Transverse colon (tissue), 4 donors: ENCODE results near the gene IBTK. TPM values are rescaled to one million over a fixed set of nuclear protein-coding genes. Genes with fewer than 3 reads are reported as not detected.

ENCODE experiments used
- DNase-seq: peaks from one replicate; pipeline ENCODE4 v3.0.0-alpha.2; 2019
- H3K27ac ChIP-seq, 4 donors: fragments of 200-600 bp; sonication (generic); 2 replicates each; pipeline ENCODE4 v1.5.1; 2016 to 2018; ENCODE audit warnings: inconsistent platforms in 4 of 4
- H3K27me3 ChIP-seq: fragments of 200-600 bp; sonication (generic); 2 replicates; pipeline ENCODE4 v1.5.1; 2017; ENCODE audit warnings: inconsistent platforms
- H3K36me3 ChIP-seq, 4 donors: fragments of 200-600 bp; sonication (generic); 2 replicates each; pipeline ENCODE4 v1.5.1; 2017 to 2019; ENCODE audit warnings: inconsistent platforms in 4 of 4
- H3K4me1 ChIP-seq, 4 donors: fragments of 200-600 bp; sonication (generic); 2 replicates each; pipeline ENCODE4 v1.5.1; 2017 to 2020; ENCODE audit warnings: inconsistent platforms in 4 of 4
- H3K4me3 ChIP-seq, 4 donors: fragments of 200-600 bp; sonication (generic); 1 replicate in 1 of 4; 2 replicates in 3 of 4; pipeline versions ENCODE4 v1.5.1 to v1.6.1; 2017 to 2019; ENCODE audit warnings: inconsistent platforms in 4 of 4
- H3K9me3 ChIP-seq, 2 donors: fragments of 200-600 bp; sonication (generic); 2 replicates each; pipeline ENCODE4 v1.5.1; 2017 to 2019; ENCODE audit warnings: inconsistent platforms in 2 of 2
- EP300 ChIP-seq: sonication (generic); formaldehyde crosslinking; IDR thresholded peaks from one replicate; pipeline ENCODE4 v1.6.1; 2017; ENCODE audit warnings: antibody characterized with exemption, low read depth
- POLR2A ChIP-seq: fragments of 450-650 bp; IDR thresholded peaks from one replicate; pipeline ENCODE4 v1.6.1; 2016; ENCODE audit warnings: antibody characterized with exemption, mild to moderate bottlenecking, moderate library complexity
- POLR2AphosphoS5 ChIP-seq, 3 donors: sonication (generic); formaldehyde crosslinking; IDR thresholded peaks; one replicate each; pipeline ENCODE4 v1.6.1; 2016; ENCODE audit warnings: antibody characterized with exemption in 3 of 3
- WGBS, 2 donors: methylation state at CpG; one replicate each; pipeline ENCODE4 v1.1.5; 2018; ENCODE audit warnings: low coverage in 1 of 2; 5-methylcytosine and 5-hydroxymethylcytosine counted together
- in situ Hi-C, 4 donors: fragments of 200-750 bp; cut with MboI; loops; one replicate each; pipeline versions ENCODE4 v1.15.0 to v1.15.1; 2017; ENCODE audit warnings: low sequenced_read_pairs in 3 of 4, low pct_ligation_motif_present in 1 of 4, low pct_unique_long_range_greater_than_20kb in 1 of 4
- intact Hi-C: fragments of 100-400 bp; cut with DNase I; formaldehyde crosslinking; loops from one replicate; pipeline ENCODE4 v1.15.1; 2023; ENCODE audit warnings: low total_unique reads
- total RNA-seq, 4 donors: library from RNA; depleted of rRNA; stranded (reverse); fragments of >200 nt; gene quantifications; one replicate each; pipeline ENCODE4 v1.1.0, GENCODE V29; 2016
- TF ChIP-seq, protein P1 (sequence below), 5 experiments: fragments of 200-600 bp in 3 of 5; fragments of 450-650 bp in 2 of 5; sonication (generic) in 3 of 5; IDR thresholded peaks; 1 replicate in 2 of 5; 2 replicates in 3 of 5; pipeline ENCODE4 v1.5.1; 2016 to 2017; ENCODE audit warnings: antibody characterized with exemption in 5 of 5, inconsistent platforms in 3 of 5, mild to moderate bottlenecking in 2 of 5, moderate library complexity in 1 of 5

The IBTK gene
- total RNA-seq, 4 donors from 2014 or later = 23.6 to 40.5 (median 34.4) TPM

DNA sequence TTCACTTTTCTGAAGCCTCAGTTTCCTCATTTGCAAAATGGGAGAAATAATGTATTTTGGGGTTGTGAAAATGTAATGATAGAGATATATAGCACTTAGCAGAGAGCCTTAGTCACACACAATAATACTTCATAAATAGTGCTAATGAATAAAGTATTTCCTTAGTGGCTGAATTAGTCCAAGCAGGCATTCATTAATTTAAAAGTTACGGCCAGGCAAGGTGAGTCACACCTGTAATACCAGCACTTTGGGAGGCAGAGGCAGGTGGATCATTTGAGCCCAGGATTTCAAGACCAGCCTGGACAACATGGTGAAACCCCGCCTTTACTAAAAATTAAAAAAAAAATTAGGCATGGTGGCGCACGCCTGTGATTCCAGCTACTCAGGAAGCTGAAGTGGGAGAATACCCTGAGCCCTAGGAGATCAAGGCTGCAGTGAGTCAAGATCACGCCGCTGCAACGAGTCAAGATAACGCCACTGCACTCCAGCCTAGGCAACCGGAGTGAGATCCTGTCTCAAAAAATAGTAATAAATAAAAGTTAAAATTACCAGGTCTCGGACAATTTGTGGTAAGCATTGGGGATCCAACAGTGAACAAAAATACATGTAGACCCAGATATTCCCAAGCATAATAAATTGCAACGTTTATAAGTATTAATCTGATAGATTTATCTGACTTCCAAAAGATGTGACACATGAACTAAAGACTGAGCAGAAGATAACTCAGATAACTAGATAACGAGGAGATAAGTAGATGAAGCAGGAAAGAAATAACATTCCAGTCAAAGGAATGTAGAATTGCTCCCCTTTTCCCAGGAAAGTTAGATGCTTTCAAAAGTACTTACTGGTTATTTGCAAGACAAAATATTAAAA is 2.1 kb upstream of the IBTK start:
- whole genome bisulfite sequencing, 2 donors = 88 to 92% methylated on average over 8 to 12 of the region's 12 CpGs
- in situ Hi-C loops (loop anchor here in 2 of 4 donors (25.0 kb wide), 2 partner anchors 938 to 963 kb away; partner anchors contain the start of genes PGM3 (in 1 of the 2) and RWDD2A (in 1 of the 2)), intact Hi-C loops (no loop called here)
- no peaks in the 10 kb centered on the region for H3K36me3 ChIP-seq
- H3K27me3 ChIP-seq = no peaks in the 10 kb centered on the region
- H3K4me1 ChIP-seq = peaks cover 15 to 29% (median 23%) of the 10 kb centered on the region in 4 donors
- TF ChIP-seq POLR2AphosphoS5 (IDR thresholded peaks at IDR 0.05) (no peak), POLR2A (no peak), EP300 (no peak)
- TF ChIP-seq, protein P1, sequence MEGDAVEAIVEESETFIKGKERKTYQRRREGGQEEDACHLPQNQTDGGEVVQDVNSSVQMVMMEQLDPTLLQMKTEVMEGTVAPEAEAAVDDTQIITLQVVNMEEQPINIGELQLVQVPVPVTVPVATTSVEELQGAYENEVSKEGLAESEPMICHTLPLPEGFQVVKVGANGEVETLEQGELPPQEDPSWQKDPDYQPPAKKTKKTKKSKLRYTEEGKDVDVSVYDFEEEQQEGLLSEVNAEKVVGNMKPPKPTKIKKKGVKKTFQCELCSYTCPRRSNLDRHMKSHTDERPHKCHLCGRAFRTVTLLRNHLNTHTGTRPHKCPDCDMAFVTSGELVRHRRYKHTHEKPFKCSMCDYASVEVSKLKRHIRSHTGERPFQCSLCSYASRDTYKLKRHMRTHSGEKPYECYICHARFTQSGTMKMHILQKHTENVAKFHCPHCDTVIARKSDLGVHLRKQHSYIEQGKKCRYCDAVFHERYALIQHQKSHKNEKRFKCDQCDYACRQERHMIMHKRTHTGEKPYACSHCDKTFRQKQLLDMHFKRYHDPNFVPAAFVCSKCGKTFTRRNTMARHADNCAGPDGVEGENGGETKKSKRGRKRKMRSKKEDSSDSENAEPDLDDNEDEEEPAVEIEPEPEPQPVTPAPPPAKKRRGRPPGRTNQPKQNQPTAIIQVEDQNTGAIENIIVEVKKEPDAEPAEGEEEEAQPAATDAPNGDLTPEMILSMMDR (IDR thresholded peaks at IDR 0.05) = no peak
- DNase-seq = no peak
- H3K9me3 ChIP-seq = no peaks in the 10 kb centered on the region
- H3K4me3 ChIP-seq = peak overlapping the region in 1 of 4 donors; percentile 75
- peak overlapping the region in 3 of 4 donors; percentile 94 to 96 (median 94) for H3K27ac ChIP-seq

DNA sequence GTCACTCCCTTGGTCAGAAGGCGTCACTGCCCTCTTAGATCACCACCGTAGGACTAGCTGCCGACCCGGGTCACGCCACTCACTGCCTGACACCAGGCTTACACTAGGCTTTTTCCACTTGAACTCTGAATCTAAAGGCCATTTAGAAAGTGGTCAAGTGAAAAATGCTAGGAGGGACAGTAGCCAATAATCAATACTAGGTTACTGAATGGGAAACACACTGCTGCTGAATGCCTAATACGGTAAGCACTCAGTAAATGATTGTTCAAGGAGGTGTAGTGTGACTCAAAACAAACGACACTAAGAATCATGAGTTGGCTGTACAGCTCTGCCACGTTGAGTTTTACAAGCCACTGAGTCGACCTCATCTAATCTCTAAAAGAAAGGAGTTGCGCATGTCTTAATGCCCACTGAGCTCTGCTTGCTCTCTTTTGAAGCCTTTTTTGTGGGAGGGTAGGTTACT is 760 bp upstream of the IBTK start:
- H3K9me3 ChIP-seq = no peaks in the 10 kb centered on the region
- TF ChIP-seq POLR2A (peak; percentile 32), POLR2AphosphoS5 (IDR thresholded peaks at IDR 0.05) (peak in 2 of 3 donors; percentile 28 to 48)
- TF ChIP-seq, protein P1 (IDR thresholded peaks at IDR 0.05) = no peak
- intact Hi-C loops (no loop called here), in situ Hi-C loops (loop anchor here in 2 of 4 donors (25.0 kb wide), 2 partner anchors 939 to 964 kb away; partner anchors contain the start of genes PGM3 (in 1 of the 2) and RWDD2A (in 1 of the 2))
- peak overlapping the region; percentile 94 to 97 (median 95) for H3K27ac ChIP-seq
- peaks cover 15 to 40% (median 23%) of the 10 kb centered on the region in 4 donors for H3K4me1 ChIP-seq
- peak overlapping the region; percentile 75 to 86 (median 80) for H3K4me3 ChIP-seq
- WGBS, 2 donors = 33 to 43% methylated on average over 5 to 10 of the region's 10 CpGs
- no peaks in the 10 kb centered on the region for H3K27me3 ChIP-seq
- peak; percentile 21 for DNase-seq
- H3K36me3 ChIP-seq = no peaks in the 10 kb centered on the region

DNA sequence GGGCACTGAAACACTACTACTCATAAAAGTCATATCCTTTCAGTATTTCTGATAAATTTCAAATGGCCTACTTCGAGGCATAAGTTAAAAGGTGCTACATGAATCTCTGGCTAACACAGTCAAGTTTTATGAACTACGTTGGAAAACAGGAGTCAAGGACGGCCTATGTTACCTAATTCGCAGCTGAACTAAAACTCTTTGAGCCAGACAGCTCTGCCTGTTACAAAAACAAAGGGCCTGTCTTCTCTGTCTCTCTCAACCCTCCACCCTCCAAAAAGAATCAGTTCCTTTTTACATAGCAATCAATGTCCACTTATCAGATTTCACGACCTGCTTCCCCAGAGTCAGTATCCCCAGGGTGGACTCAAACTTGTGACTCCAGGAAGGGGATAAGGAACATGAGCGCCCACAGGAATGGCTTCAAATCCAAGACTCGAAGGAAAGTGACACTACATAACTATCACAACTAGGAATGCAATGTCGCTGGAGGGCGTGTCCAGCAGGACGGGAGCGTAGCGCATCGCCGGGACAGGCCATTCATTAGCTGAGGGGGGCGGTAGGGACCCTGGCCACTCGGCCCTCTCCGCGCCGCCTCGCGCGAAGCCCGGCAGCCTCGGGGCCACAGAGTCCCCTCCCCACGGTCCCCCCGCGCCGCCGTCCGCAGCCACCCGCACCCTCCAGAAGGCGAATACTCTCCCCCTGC is 591 bp downstream of the IBTK start:
- Histone ChIP-seq H3K4me1 (peaks cover 15 to 40% (median 23%) of the 10 kb centered on the region in 4 donors), H3K27ac (peak overlapping the region; percentile 94 to 97 (median 95)), H3K27me3 (no peaks in the 10 kb centered on the region), H3K36me3 (no peaks in the 10 kb centered on the region), H3K9me3 (no peaks in the 10 kb centered on the region), H3K4me3 (peak overlapping the region; percentile 75 to 86 (median 80))
- in situ Hi-C loops (loop anchor here in 2 of 4 donors (25.0 kb wide), 2 partner anchors 940 to 965 kb away; partner anchors contain the start of genes PGM3 (in 1 of the 2) and RWDD2A (in 1 of the 2)), intact Hi-C loops (no loop called here)
- no peak for TF ChIP-seq EP300
- no peak for TF ChIP-seq POLR2AphosphoS5 (IDR thresholded peaks at IDR 0.05)
- no peak for TF ChIP-seq POLR2A
- TF ChIP-seq, protein P1 (IDR thresholded peaks at IDR 0.05) = no peak
- peak; percentile 64 for DNase-seq
- WGBS, 2 donors = 2 to 10% methylated on average over 4 to 15 of the region's 32 CpGs
